GM12878 (cell line): ENCODE measurements around the gene IFT22. TPM values are rescaled to one million over a fixed set of nuclear protein-coding genes. Genes with fewer than 3 reads are reported as not detected.
"Not testable (repeated sequence)": the region's sequence is repeated elsewhere in the genome, so short reads cannot be mapped to it uniquely, and the experiment has no call there.

Source experiments
- ATAC-seq: fragments of 200-7000 bp; cut with Tn5 transposase; 3 replicates; pipeline ENCODE4 v1.9.1; 2020; ENCODE audit warnings: mild to moderate bottlenecking, moderate library complexity
- BruUV-seq: library from RNA; stranded (reverse); fragments of 400-500 nt; replicated peaks from 2 replicates; lab custom pipeline; 2021; lab: Mats Ljungman, UMichigan
- CTCF ChIA-PET: fragments of 300-600 bp; sonication (Branson Sonifier 250); formaldehyde crosslinking; extraction: SDS; loops from one replicate; lab custom pipeline; 2021; ENCODE audit warnings: inconsistent platforms; lab: Yijun Ruan, JAX
- POLR2A ChIA-PET: fragments of 350-600 bp; formaldehyde crosslinking; extraction: SDS; loops from one replicate; lab custom pipeline; 2021; ENCODE audit warnings: inconsistent platforms; lab: Charles Lee
- RAD21 ChIA-PET: fragments of 300-600 bp; sonication (Branson Sonifier 250); formaldehyde crosslinking; loops from one replicate; lab custom pipeline; 2023; ENCODE audit warnings: antibody characterized with exemption; ENCODE audit not compliant: unreplicated experiment; lab: Charles Lee
- SMC1A ChIA-PET: fragments of 300-600 bp; sonication (Branson Sonifier 250); formaldehyde crosslinking; loops from one replicate; lab custom pipeline; 2023; ENCODE audit not compliant: unreplicated experiment, uncharacterized antibody; lab: Charles Lee
- DNase-seq: peaks from one replicate; pipeline ENCODE4 v3.0.0-alpha.2; 2011; ENCODE audit warnings: low read depth, low spot score
- FAIRE-seq: peaks from 3 replicates; lab custom pipeline; 2011; peaks lifted over from hg19 to GRCh38; lab: Jason Lieb, UNC
- H2AFZ ChIP-seq: 2 replicates; pipeline ENCODE4 v1.6.0; 2011; ENCODE audit warnings: low read depth, low read length, control low read depth; ENCODE audit not compliant: control insufficient read depth
- H3K27ac ChIP-seq: 2 replicates; pipeline ENCODE4 v1.5.1; 2011; ENCODE audit warnings: control low read depth; ENCODE audit not compliant: control insufficient read depth, insufficient read depth
- H3K27me3 ChIP-seq, 2 experiments: replicated peaks in 1 of 2; 2 replicates each; pipeline versions ENCODE4 v1.6.0 to v1.6.1; 2011; ENCODE audit warnings: low read length in 1 of 2; ENCODE audit not compliant: control insufficient read depth in 2 of 2, insufficient read depth in 2 of 2
- H3K36me3 ChIP-seq, 2 experiments: 2 replicates each; pipeline ENCODE4 v1.5.1; 2011; ENCODE audit warnings: low read length in 1 of 2; ENCODE audit not compliant: control insufficient read depth in 2 of 2, insufficient read depth in 2 of 2
- H3K4me1 ChIP-seq: 2 replicates; pipeline ENCODE4 v1.6.1; 2011; ENCODE audit warnings: mild to moderate bottlenecking, low read length, moderate library complexity, mixed read lengths; ENCODE audit not compliant: control insufficient read depth, insufficient read depth
- H3K4me2 ChIP-seq: 2 replicates; pipeline ENCODE4 v1.6.0; 2011; ENCODE audit warnings: control low read depth; ENCODE audit not compliant: control insufficient read depth, insufficient read depth
- H3K4me3 ChIP-seq: fragments of 200-600 bp; sonication (generic); 2 replicates; pipeline ENCODE4 v1.5.1; 2016
- H3K79me2 ChIP-seq: 2 replicates; pipeline ENCODE4 v1.6.0; 2011; ENCODE audit warnings: low read length; ENCODE audit not compliant: control insufficient read depth, insufficient read depth
- H3K9ac ChIP-seq: 2 replicates; pipeline ENCODE4 v1.8.0; 2011; ENCODE audit warnings: low read length, control low read depth, mixed read lengths; ENCODE audit not compliant: control insufficient read depth, insufficient read depth
- H3K9me3 ChIP-seq: replicated peaks from 3 replicates; pipeline ENCODE4 v1.5.1; 2011; ENCODE audit warnings: mild to moderate bottlenecking, low read length; ENCODE audit not compliant: control insufficient read depth, insufficient read depth
- H4K20me1 ChIP-seq: 2 replicates; pipeline ENCODE4 v1.6.0; 2011; ENCODE audit not compliant: control insufficient read depth, insufficient read depth
- WGBS: methylation state at CpG from one replicate; pipeline ENCODE4 v1.1.6; 2016; ENCODE audit warnings: low lambda C conversion rate; ENCODE audit not compliant: insufficient replicate concordance, insufficient coverage; ENCODE audit errors: missing lambda C conversion rate; 5-methylcytosine and 5-hydroxymethylcytosine counted together
- in situ Hi-C: fragments of 300-500 bp; cut with MboI; formaldehyde crosslinking; loops from 9 replicates; pipeline ENCODE4 v1.14.3; 2018; ENCODE audit warnings: mixed read lengths
- intact Hi-C: fragments of 100-400 bp; cut with micrococcal nuclease; formaldehyde crosslinking; loops from one replicate; pipeline ENCODE4 v1.14.2; 2022; ENCODE audit not compliant: unreplicated experiment
- polyA plus RNA-seq, 11 experiments: library from polyadenylated mRNA; depleted of rRNA in 4 of 11; unstranded in 6 of 11; stranded (reverse) in 5 of 11; fragments of >200 nt; fragmentation: Nextera tagmentation in 4 of 11; fragmentation: Illumina TruSeq in 1 of 11; extraction: Ambion mirVana in 4 of 11; extraction: Trizol in 1 of 11; gene quantifications; 1 replicate in 1 of 11; 2 replicates in 10 of 11; pipeline versions ENCODE4 v1.2.1 to v1.2.3, GENCODE V29; 2011 to 2016; ENCODE audit warnings: inconsistent platforms in 2 of 11, missing spikeins in 2 of 11, low read depth in 1 of 11
- total RNA-seq, 4 experiments: library from RNA; depleted of rRNA in 3 of 4; stranded (reverse); fragments of >200 nt in 3 of 4; fragmentation: Illumina TruSeq in 1 of 4; extraction: Trizol in 1 of 4; gene quantifications; 2 replicates each; pipeline versions ENCODE4 v1.2.1 to v1.2.3, GENCODE V29; 2013 to 2021

IFT22 gene
- total and polyA plus RNA-seq, 10 of the 15 experiments (the other 5 are each of a cell fraction or from before 2014, with no cell fraction given), result 10.1 to 25.7 (median 19.0) TPM

DNA sequence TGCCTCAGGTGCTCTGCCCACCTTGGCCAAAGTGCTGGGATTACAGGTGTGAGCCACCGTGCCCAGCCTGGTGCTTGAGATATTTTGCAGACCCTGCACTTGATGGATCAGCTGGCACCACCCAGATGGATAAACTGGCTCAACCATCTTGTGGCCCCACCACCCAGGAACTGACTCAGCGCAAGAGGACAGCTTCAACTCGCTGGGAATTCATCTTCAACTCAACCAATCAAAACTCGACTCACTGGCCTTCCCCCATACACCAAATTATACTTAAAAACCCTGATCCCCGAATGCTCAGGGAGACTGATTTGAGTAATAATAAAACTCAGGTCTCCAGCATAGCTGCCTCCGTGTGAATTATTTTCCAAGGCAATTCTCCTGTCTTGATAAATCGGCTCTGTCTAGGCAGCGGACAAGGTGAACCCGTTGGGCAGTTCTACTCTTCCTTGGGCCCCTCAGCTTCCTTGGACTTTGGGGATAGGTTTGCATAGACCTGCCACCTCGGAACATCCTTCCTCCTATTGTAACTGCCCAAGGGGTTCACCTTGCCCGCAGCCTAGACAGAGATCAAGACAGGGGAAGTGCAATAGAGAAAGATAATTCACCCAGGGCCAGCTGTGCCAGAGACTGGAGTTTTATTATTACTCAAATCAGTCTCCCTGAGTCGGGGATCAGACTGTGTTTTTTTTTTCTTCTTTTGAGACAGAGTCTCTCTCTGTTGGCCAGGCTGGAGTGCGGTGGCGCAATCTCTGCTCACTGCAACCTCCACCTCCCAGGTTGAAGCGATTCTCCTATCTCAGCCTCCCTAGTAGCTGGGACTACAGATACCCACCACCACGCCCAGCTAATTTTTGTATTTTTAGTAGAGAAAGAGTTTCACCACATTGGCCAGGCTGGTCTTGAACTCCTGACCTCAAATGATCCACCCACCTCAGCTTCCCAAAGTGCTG, 28.3 kb downstream of the IFT22 start:
- H3K9me3 ChIP-seq, H4K20me1 ChIP-seq, H3K27me3 ChIP-seq, H3K4me1 ChIP-seq, H3K4me2 ChIP-seq, FAIRE-seq, H3K4me3 ChIP-seq, SMC1A ChIA-PET, in situ Hi-C loops, DNase-seq, H3K9ac ChIP-seq, BruUV-seq, H2AFZ ChIP-seq, intact Hi-C loops, H3K79me2 ChIP-seq, H3K27ac ChIP-seq, ATAC-seq, H3K36me3 ChIP-seq: not testable (repeated sequence)
- ChIA-PET RAD21 (interaction anchor here (1.5 kb wide), 1 partner anchor 150 kb away, joined by 4 read pairs; no protein-coding TSS in a partner anchor), POLR2A (interaction anchor here (0.7 kb wide), 1 partner anchor 155 kb away, joined by 4 read pairs; no protein-coding TSS in a partner anchor), CTCF (interaction anchor here (1.0 to 6.1 kb wide), 5 partner anchors 11 to 151 kb away, joined by 3 to 97 read pairs (median 19); partner anchors contain the start of genes PLOD3 and ZNHIT1)
- 38% methylated on average over 16 of the region's 16 CpGs for WGBS

DNA sequence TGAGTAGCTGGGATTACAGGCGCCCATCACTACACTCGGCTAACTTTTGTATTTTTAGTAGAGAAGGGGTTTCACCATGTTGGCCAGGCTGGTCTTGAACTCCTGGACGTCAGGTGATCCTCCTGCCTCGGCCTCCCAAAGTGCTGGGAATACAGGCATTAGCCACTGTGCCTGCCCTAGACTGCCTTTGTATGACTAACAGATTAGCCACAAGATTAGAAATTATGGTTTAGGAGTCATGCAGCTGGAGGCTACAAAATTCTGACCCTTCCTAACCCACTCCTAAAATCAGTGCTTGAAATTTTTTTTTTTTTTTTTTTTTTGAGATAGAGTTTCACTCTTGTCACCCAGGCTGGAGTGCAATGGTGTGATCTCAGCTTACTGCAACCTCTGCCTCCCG, 29.0 kb downstream of the IFT22 start:
- H2AFZ ChIP-seq, H3K9me3 ChIP-seq, H3K27ac ChIP-seq, H3K4me3 ChIP-seq, H3K36me3 ChIP-seq, DNase-seq, H3K4me1 ChIP-seq, ATAC-seq, in situ Hi-C loops, BruUV-seq, H3K9ac ChIP-seq, H3K4me2 ChIP-seq, intact Hi-C loops, FAIRE-seq, H4K20me1 ChIP-seq, H3K27me3 ChIP-seq, H3K79me2 ChIP-seq: not testable (repeated sequence)
- POLR2A ChIA-PET, result interaction anchor here (0.7 kb wide), 1 partner anchor 156 kb away, joined by 4 read pairs; no protein-coding TSS in a partner anchor
- SMC1A ChIA-PET, result interaction anchor here (3.8 kb wide), 1 partner anchor 149 kb away, joined by 31 read pairs; no protein-coding TSS in a partner anchor
- RAD21 ChIA-PET, result interaction anchor here (1.5 kb wide), 1 partner anchor 149 kb away, joined by 4 read pairs; no protein-coding TSS in a partner anchor
- WGBS, result 2% methylated on average over 5 of the region's 5 CpGs
- CTCF ChIA-PET, result interaction anchor here (1.0 to 6.1 kb wide), 5 partner anchors 10 to 150 kb away, joined by 3 to 97 read pairs (median 19); partner anchors contain the start of genes PLOD3 and ZNHIT1
